ENCODE measurements around the gene TTBK2. TPM values are rescaled to one million over a fixed set of nuclear protein-coding genes. Genes with fewer than 3 reads are reported as not detected.

Gene TTBK2
- polyA plus RNA-seq, 1 donor (not counting 4 experiments of a cell fraction or from before 2014, with no cell fraction given) = 7.3 TPM

DNA sequence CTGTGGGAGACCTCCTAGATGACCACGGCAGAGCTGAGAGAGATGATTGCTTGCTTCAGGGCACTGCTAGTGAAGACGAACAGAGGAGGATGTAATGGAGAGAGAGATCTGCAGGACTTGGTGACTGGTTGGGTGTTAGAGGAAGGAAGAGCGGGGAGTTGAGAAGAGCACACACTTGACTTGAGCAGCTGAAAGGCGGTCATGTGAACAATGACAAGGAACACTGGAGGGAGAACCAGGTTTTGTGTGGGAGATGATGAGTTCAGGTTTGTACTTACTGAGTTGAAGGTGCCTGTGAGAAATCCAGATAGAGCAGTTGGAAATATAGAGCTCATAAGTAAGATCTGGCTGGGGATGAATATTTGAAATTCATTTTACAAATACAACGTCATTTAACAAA is 224.0 kb downstream of the TTBK2 start:
- no peak for TF ChIP-seq EZH2 (IDR thresholded peaks at IDR 0.05; ENCODE audit: low read length)
- TF ChIP-seq, protein P1, sequence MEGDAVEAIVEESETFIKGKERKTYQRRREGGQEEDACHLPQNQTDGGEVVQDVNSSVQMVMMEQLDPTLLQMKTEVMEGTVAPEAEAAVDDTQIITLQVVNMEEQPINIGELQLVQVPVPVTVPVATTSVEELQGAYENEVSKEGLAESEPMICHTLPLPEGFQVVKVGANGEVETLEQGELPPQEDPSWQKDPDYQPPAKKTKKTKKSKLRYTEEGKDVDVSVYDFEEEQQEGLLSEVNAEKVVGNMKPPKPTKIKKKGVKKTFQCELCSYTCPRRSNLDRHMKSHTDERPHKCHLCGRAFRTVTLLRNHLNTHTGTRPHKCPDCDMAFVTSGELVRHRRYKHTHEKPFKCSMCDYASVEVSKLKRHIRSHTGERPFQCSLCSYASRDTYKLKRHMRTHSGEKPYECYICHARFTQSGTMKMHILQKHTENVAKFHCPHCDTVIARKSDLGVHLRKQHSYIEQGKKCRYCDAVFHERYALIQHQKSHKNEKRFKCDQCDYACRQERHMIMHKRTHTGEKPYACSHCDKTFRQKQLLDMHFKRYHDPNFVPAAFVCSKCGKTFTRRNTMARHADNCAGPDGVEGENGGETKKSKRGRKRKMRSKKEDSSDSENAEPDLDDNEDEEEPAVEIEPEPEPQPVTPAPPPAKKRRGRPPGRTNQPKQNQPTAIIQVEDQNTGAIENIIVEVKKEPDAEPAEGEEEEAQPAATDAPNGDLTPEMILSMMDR (optimal IDR thresholded peaks at IDR 0.05 in 1 of 3, IDR thresholded peaks at IDR 0.05 in 1 of 3, conservative IDR thresholded peaks at IDR 0.05 in 1 of 3; ENCODE audit: extremely low read depth in 1 of 3, insufficient read depth in 2 of 3, low read length in 3 of 3) = no peak
- H3K9ac ChIP-seq (ENCODE audit: control insufficient read depth, extremely low read depth, insufficient read depth, low read length) = no peak overlapping the region
- FAIRE-seq (no peak), DNase-seq (ENCODE audit: low read depth, low spot score) (no peak)
- no peaks in the 10 kb centered on the region for H3K4me1 ChIP-seq (ENCODE audit: control insufficient read depth, extremely low read depth, insufficient read depth, low read length)
- H3K4me2 ChIP-seq (ENCODE audit: control insufficient read depth, extremely low read depth, insufficient read depth, low read depth, low read length) = no peak overlapping the region
- H3K9me1 ChIP-seq (ENCODE audit: control insufficient read depth, extremely low read depth, insufficient read depth, low read length) = no peaks in the 10 kb centered on the region
- no peak overlapping the region for H3K27ac ChIP-seq (ENCODE audit: control insufficient read depth, insufficient read depth, low read length)
- dilution Hi-C loops (cut with MboI; ENCODE audit: extremely low pct_ligation_motif_present, low sequenced_read_pairs) = no loop called here
- H3K9me3 ChIP-seq (ENCODE audit: control insufficient read depth, low read depth, low read length) = no peaks in the 10 kb centered on the region
- H3K27me3 ChIP-seq (ENCODE audit: control insufficient read depth, extremely low read depth, insufficient read depth, low read length) = no peaks in the 10 kb centered on the region
- H2AFZ ChIP-seq (ENCODE audit: control insufficient read depth, low read length) = no peak overlapping the region
- no peaks in the 10 kb centered on the region for H3K79me2 ChIP-seq (ENCODE audit: control insufficient read depth, insufficient read depth, low read length)
- no peak overlapping the region for H3K4me3 ChIP-seq (ENCODE audit: control insufficient read depth in 2 of 3, extremely low read depth in 1 of 3, insufficient read depth in 2 of 3, low read depth in 1 of 3, low read length in 3 of 3)
- H4K20me1 ChIP-seq (ENCODE audit: control insufficient read depth, extremely low read depth, insufficient read depth, low read length) = no peaks in the 10 kb centered on the region
- peaks cover 0 to 6% of the 10 kb centered on the region in 2 experiments for H3K36me3 ChIP-seq (ENCODE audit: control insufficient read depth in 2 of 2, extremely low read depth in 1 of 2, insufficient read depth in 2 of 2, low read length in 2 of 2)

DNA sequence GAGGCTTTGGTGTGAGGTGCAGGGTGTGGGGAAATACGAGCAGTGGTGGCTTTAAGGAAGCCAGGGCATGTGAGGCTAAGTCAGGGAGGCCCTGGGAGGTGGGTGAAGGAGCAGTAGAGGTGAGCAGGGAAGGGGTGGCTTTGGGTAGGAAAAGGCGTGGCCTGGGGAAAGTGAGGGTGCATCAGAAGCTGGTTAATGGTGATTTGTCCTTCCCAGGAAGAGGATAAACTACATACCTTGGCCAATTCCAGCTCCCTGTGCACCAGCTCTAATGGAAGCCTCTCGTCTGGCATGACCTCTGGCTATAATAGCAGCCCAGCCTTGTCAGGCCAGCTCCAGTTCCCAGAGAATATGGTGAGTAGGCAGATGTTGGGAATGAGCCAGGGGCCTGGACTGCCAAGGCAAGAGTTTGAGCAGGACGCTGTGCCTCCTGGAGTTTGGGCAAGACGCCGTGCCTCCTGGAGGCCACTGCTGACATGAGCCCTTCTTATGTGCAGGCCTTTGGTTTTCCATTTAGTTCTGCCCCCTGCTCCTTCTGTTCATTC is 225.0 kb downstream of the TTBK2 start:
- TF ChIP-seq, protein P1 (optimal IDR thresholded peaks at IDR 0.05 in 1 of 3, IDR thresholded peaks at IDR 0.05 in 1 of 3, conservative IDR thresholded peaks at IDR 0.05 in 1 of 3; ENCODE audit: extremely low read depth in 1 of 3, insufficient read depth in 2 of 3, low read length in 3 of 3) = no peak
- TF ChIP-seq EZH2 (IDR thresholded peaks at IDR 0.05; ENCODE audit: low read length) = no peak
- Histone ChIP-seq H3K9ac (ENCODE audit: control insufficient read depth, extremely low read depth, insufficient read depth, low read length) (no peak overlapping the region), H2AFZ (ENCODE audit: control insufficient read depth, low read length) (no peak overlapping the region), H3K4me1 (ENCODE audit: control insufficient read depth, extremely low read depth, insufficient read depth, low read length) (no peaks in the 10 kb centered on the region), H3K27me3 (ENCODE audit: control insufficient read depth, extremely low read depth, insufficient read depth, low read length) (no peaks in the 10 kb centered on the region), H3K9me3 (ENCODE audit: control insufficient read depth, low read depth, low read length) (no peaks in the 10 kb centered on the region), H3K27ac (ENCODE audit: control insufficient read depth, insufficient read depth, low read length) (no peak overlapping the region), H3K9me1 (ENCODE audit: control insufficient read depth, extremely low read depth, insufficient read depth, low read length) (no peaks in the 10 kb centered on the region), H3K4me2 (ENCODE audit: control insufficient read depth, extremely low read depth, insufficient read depth, low read depth, low read length) (no peak overlapping the region), H4K20me1 (ENCODE audit: control insufficient read depth, extremely low read depth, insufficient read depth, low read length) (no peaks in the 10 kb centered on the region), H3K4me3 (ENCODE audit: control insufficient read depth in 2 of 3, extremely low read depth in 1 of 3, insufficient read depth in 2 of 3, low read depth in 1 of 3, low read length in 3 of 3) (no peak overlapping the region), H3K36me3 (ENCODE audit: control insufficient read depth in 2 of 2, extremely low read depth in 1 of 2, insufficient read depth in 2 of 2, low read length in 2 of 2) (peaks cover 0 to 6% of the 10 kb centered on the region in 2 experiments), H3K79me2 (ENCODE audit: control insufficient read depth, insufficient read depth, low read length) (no peaks in the 10 kb centered on the region)
- FAIRE-seq (no peak), DNase-seq (ENCODE audit: low read depth, low spot score) (no peak)
- dilution Hi-C loops (cut with MboI; ENCODE audit: extremely low pct_ligation_motif_present, low sequenced_read_pairs) = no loop called here

All from keratinocyte (primary cell).